Retinal pigment epithelial cell (primary cell): ENCODE data around the gene FMNL2.

Source experiments
- DNase-seq: peaks from one replicate; pipeline ENCODE4 v3.0.0-alpha.2; 2010; ENCODE audit warnings: low read depth
- H3K4me3 ChIP-seq: 2 replicates; pipeline ENCODE4 v1.5.1; 2011; ENCODE audit warnings: mild to moderate bottlenecking, low read length, control low read depth, moderate library complexity
- CTCF ChIP-seq: conservative IDR thresholded peaks from 2 replicates; pipeline ENCODE4 v1.5.1; 2011; ENCODE audit warnings: low read depth, low read length, control low read depth, inconsistent platforms

Gene FMNL2

GRCh38 chr2:152477347-152478092, 142.5 kb downstream of the FMNL2 start:
- DNase-seq, result no peak
- TF ChIP-seq CTCF, result no peak
- no peak overlapping the region for H3K4me3 ChIP-seq

GRCh38 chr2:152479282-152479681, 144.3 kb downstream of the FMNL2 start:
- no peak for TF ChIP-seq CTCF
- no peak overlapping the region for H3K4me3 ChIP-seq
- DNase-seq, result no peak

DNA sequence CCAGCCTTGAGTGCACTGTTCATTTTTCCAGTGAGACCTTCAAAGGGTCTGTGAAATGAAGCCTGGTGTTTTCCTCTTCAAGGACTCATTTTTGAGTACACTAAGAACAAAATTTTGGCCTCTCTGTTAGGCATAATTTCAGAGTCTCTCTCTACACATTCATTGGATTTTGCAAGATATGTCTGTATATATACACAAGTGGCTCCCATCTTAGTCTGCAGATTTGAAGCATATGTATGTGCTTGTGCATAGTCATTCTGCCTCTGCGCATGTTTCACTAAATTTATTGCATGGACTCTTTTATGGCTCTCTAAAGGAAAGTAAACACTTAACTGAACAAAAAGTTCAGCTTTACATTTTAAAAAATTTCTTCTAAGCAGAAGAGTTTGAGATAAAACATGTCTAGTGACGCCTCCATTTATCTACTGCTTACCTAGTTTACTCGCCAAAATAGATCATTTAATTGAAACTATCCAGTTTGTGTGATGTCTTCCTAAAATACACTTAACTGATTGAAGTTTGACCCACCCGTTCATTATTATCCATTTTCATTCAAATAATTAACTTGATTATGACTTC, 145.9 kb downstream of the FMNL2 start:
- DNase-seq, result no peak
- H3K4me3 ChIP-seq, result no peak overlapping the region
- TF ChIP-seq CTCF, result no peak

DNA sequence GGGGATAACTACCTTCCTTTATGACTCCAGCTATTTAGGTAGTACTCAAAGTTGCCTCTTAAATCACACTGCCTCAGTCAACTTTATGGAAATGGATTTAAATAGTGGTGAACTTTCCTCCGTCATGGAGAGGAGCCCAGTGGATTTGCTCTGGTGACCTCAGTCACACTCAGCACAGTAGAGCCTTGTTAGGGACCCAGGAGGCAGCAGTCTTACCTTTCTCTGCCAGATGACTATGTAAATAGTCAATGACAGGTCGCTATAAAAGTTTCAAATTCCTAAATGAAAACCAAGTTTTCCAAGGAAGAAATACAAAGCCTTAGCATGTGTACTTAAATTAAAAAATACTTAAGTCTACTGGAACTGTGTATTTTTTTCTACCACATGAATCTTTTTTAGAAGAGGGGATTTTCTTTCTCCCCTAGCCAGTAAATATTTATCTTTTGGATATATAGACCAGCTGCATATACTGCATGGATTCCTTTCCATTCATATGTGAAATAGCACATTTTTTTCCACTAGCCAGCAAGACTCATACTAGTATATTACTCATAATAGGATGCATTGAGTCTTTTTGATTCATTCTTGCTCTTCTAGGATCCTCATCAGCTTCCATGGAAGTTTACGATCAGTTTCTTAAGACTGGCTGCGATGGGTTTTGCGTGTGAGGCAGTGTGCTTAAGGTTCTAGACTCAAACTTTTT, 147.1 kb downstream of the FMNL2 start:
- DNase-seq, result no peak
- no peak for TF ChIP-seq CTCF
- H3K4me3 ChIP-seq, result no peak overlapping the region

GRCh38 chr2:152483276-152484063, 148.5 kb downstream of the FMNL2 start:
- TF ChIP-seq CTCF, result no peak
- no peak for DNase-seq
- no peak overlapping the region for H3K4me3 ChIP-seq

DNA sequence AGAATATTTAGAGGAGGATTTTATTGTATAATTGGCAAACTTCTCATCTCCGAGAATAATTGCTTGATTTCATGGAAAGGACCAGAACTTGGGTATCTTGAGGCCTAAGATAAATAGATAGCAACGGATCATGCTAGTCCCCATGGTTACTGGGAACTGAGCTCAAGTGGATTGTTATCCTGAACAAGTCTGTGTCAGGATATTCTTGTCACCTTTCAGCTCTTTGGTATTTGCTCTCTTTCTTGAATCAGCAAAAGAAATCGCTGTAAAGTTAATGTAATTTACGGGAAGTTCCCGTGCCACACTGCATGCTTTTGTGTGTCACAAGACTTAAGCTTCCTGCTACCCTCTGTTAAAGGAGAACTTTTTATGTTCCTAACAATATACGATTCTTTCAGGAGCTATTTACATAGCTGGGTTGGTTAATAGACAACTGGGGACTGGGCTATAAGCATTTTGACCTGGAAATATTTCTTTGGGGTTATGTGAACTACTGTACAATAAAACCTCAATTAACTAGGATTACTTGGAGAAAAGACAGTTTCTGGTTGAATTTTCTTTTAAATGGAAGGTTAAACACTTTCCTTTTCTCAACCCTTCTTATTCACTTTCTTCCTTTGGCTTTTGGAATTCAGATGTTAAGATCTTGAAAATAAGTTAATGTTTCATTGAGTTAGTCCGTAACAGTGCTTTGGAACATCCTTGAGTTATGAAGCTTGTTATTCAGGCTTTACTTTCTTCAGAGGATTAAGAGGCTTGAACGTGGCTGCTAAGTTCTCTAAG, 151.2 kb downstream of the FMNL2 start:
- TF ChIP-seq CTCF, result no peak
- peak overlapping the region; percentile 5 for H3K4me3 ChIP-seq
- DNase-seq, result no peak
